HG03039 (cell line): ENCODE results near the gene NTN1.

Source experiments
- ATAC-seq: cut with Tn5 transposase; IDR thresholded peaks from one replicate; pipeline ENCODE4 v1.9.1; 2021; ENCODE audit warnings: mild to moderate bottlenecking, moderate library complexity; ENCODE audit not compliant: unreplicated experiment

NTN1 gene

GRCh38 chr17:9120471-9120870, 99.2 kb downstream of the NTN1 start:
- ATAC-seq: no peak

GRCh38 chr17:9121186-9121820, 100.0 kb downstream of the NTN1 start:
- ATAC-seq: no peak

GRCh38 chr17:9123594-9124553, 102.6 kb downstream of the NTN1 start:
- no peak for ATAC-seq

- no peak for ATAC-seq
These were observed 103.2 kb downstream of the NTN1 start for GRCh38 chr17:9124554-9124935.

GRCh38 chr17:9125722-9126121, 104.4 kb downstream of the NTN1 start:
- ATAC-seq: no peak

GRCh38 chr17:9127340-9127739, 106.0 kb downstream of the NTN1 start:
- ATAC-seq: no peak

- ATAC-seq: no peak
These were observed 110.1 kb downstream of the NTN1 start for GRCh38 chr17:9131371-9131770.

GRCh38 chr17:9132291-9132690, 111.0 kb downstream of the NTN1 start:
- ATAC-seq: no peak

- ATAC-seq: no peak
These were observed 111.8 kb downstream of the NTN1 start for GRCh38 chr17:9132944-9133610.

GRCh38 chr17:9138161-9138717, 116.9 kb downstream of the NTN1 start:
- ATAC-seq: no peak

GRCh38 chr17:9139695-9140094, 118.4 kb downstream of the NTN1 start:
- ATAC-seq: no peak

GRCh38 chr17:9140550-9141424, 119.5 kb downstream of the NTN1 start:
- ATAC-seq: no peak

- no peak for ATAC-seq
These were observed 120.1 kb downstream of the NTN1 start for GRCh38 chr17:9141425-9141753.

- ATAC-seq: no peak
These were observed 121.6 kb downstream of the NTN1 start for GRCh38 chr17:9142772-9143494.

- ATAC-seq: no peak
These were observed 123.4 kb downstream of the NTN1 start for GRCh38 chr17:9144502-9145249.

GRCh38 chr17:9146064-9146463, 124.8 kb downstream of the NTN1 start:
- no peak for ATAC-seq

- ATAC-seq: no peak
These were observed 127.7 kb downstream of the NTN1 start for GRCh38 chr17:9148905-9149525.

GRCh38 chr17:9150446-9151090, 129.3 kb downstream of the NTN1 start:
- no peak for ATAC-seq
